B cell (primary cell): ENCODE data around the gene COQ10B.

ENCODE experiments used
- EZH2 ChIP-seq: IDR thresholded peaks from 2 replicates; pipeline ENCODE4 v1.6.1; 2012; ENCODE audit warnings: borderline replicate concordance, low read depth, mild to moderate bottlenecking, moderate library complexity, low read length; ENCODE audit not compliant: insufficient read depth, poor library complexity, severe bottlenecking
- TF ChIP-seq, protein P1 (sequence below): fragments of 200-600 bp; IDR thresholded peaks from one replicate; pipeline ENCODE4 v1.8.0; 2022; ENCODE audit warnings: antibody characterized with exemption, mild to moderate bottlenecking

- TF ChIP-seq, protein P1, sequence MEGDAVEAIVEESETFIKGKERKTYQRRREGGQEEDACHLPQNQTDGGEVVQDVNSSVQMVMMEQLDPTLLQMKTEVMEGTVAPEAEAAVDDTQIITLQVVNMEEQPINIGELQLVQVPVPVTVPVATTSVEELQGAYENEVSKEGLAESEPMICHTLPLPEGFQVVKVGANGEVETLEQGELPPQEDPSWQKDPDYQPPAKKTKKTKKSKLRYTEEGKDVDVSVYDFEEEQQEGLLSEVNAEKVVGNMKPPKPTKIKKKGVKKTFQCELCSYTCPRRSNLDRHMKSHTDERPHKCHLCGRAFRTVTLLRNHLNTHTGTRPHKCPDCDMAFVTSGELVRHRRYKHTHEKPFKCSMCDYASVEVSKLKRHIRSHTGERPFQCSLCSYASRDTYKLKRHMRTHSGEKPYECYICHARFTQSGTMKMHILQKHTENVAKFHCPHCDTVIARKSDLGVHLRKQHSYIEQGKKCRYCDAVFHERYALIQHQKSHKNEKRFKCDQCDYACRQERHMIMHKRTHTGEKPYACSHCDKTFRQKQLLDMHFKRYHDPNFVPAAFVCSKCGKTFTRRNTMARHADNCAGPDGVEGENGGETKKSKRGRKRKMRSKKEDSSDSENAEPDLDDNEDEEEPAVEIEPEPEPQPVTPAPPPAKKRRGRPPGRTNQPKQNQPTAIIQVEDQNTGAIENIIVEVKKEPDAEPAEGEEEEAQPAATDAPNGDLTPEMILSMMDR: no peak
- TF ChIP-seq EZH2: no peak
Observed at GRCh38 chr2:197425550-197425949, 27.8 kb upstream of the COQ10B start.
